GM18858 (cell line): ENCODE data around the gene TMEM120B.

ENCODE experiments used
- ATAC-seq: cut with Tn5 transposase; IDR thresholded peaks from one replicate; pipeline ENCODE4 v1.9.1; 2021; ENCODE audit not compliant: unreplicated experiment

Gene TMEM120B

GRCh38 chr12:121830588-121831265, 118.2 kb downstream of the TMEM120B start:
- no peak for ATAC-seq
